Measurements from ENCODE around the gene ZNF710.

The ZNF710 gene

GRCh38 chr15:90020021-90020735 is 19.1 kb downstream of the ZNF710 start:
- no peak for DNase-seq

- no peak for DNase-seq
Observed at GRCh38 chr15:90020936-90021507, 19.9 kb downstream of the ZNF710 start.

- DNase-seq: no peak
Observed at GRCh38 chr15:90022345-90022744, 21.2 kb downstream of the ZNF710 start.

- DNase-seq: no peak
Observed at GRCh38 chr15:90022905-90023700, 22.0 kb downstream of the ZNF710 start.

GRCh38 chr15:90024406-90024805 is 23.3 kb downstream of the ZNF710 start:
- DNase-seq: no peak

- DNase-seq: no peak
Observed at GRCh38 chr15:90025489-90026033, 24.4 kb downstream of the ZNF710 start.

- DNase-seq: no peak
Observed at GRCh38 chr15:90028376-90028944, 27.3 kb downstream of the ZNF710 start.

- DNase-seq: no peak
Observed at GRCh38 chr15:90029024-90029423, 27.9 kb downstream of the ZNF710 start.

- peak in 1 of 2 experiments; percentile 36 for DNase-seq
Observed at GRCh38 chr15:90030376-90030775, 29.3 kb downstream of the ZNF710 start.

GRCh38 chr15:90031231-90031791 is 30.2 kb downstream of the ZNF710 start:
- DNase-seq: no peak

GRCh38 chr15:90033006-90033405 is 31.9 kb downstream of the ZNF710 start:
- no peak for DNase-seq

- no peak for DNase-seq
Observed at GRCh38 chr15:90033448-90033847, 32.3 kb downstream of the ZNF710 start.

- no peak for DNase-seq
Observed at GRCh38 chr15:90035095-90035839, 34.1 kb downstream of the ZNF710 start.

GRCh38 chr15:90035840-90036230 is 34.7 kb downstream of the ZNF710 start:
- DNase-seq: no peak

- no peak for DNase-seq
Observed at GRCh38 chr15:90036343-90036742, 35.2 kb downstream of the ZNF710 start.

GRCh38 chr15:90036806-90037510 is 35.8 kb downstream of the ZNF710 start:
- no peak for DNase-seq

GRCh38 chr15:90037511-90037860 is 36.4 kb downstream of the ZNF710 start:
- no peak for DNase-seq

- DNase-seq: no peak
Observed at GRCh38 chr15:90037961-90038631, 37.0 kb downstream of the ZNF710 start.

- no peak for DNase-seq
Observed at GRCh38 chr15:90038632-90039095, 37.5 kb downstream of the ZNF710 start.

GRCh38 chr15:90039996-90040395 is 38.9 kb downstream of the ZNF710 start:
- DNase-seq: no peak

GRCh38 chr15:90040618-90041017 is 39.5 kb downstream of the ZNF710 start:
- DNase-seq: no peak

All from NCI-H446 (cell line).